Type B pancreatic cell (in vitro differentiated cells): ENCODE measurements around the gene DNAJC27. TPM values are rescaled to one million over a fixed set of nuclear protein-coding genes. Genes with fewer than 3 reads are reported as not detected.
A peak's percentile ranks its signal among the peaks of the same experiment; 100 is the strongest.

Experiments
- DNase-seq: peaks from one replicate; pipeline ENCODE4 v3.0.0; 2021; ENCODE audit warnings: mixed read lengths; ENCODE audit not compliant: unreplicated experiment; ENCODE audit errors: extremely low spot score
- H3K27ac Mint-ChIP-seq: 2 replicates; pipeline ENCODE4 v1.8.0; 2021; ENCODE audit warnings: mild to moderate bottlenecking, mixed read lengths
- H3K27me3 Mint-ChIP-seq: 2 replicates; pipeline ENCODE4 v1.8.0; 2021; ENCODE audit warnings: mixed read lengths
- H3K36me3 Mint-ChIP-seq: 2 replicates; pipeline ENCODE4 v1.8.0; 2021; ENCODE audit warnings: mixed read lengths
- H3K4me1 Mint-ChIP-seq: one replicate; pipeline ENCODE4 v1.8.0; 2021; ENCODE audit warnings: mixed read lengths; ENCODE audit not compliant: unreplicated experiment
- H3K4me3 Mint-ChIP-seq: 2 replicates; pipeline ENCODE4 v1.8.0; 2021; ENCODE audit warnings: mild to moderate bottlenecking, mixed read lengths
- H3K9me3 Mint-ChIP-seq: 2 replicates; pipeline ENCODE4 v1.8.0; 2021; ENCODE audit warnings: mixed read lengths
- total RNA-seq: library from RNA; stranded (reverse); gene quantifications from 2 replicates; pipeline ENCODE4 v1.2.1, GENCODE V29; 2021; ENCODE audit warnings: low replicate concordance
- TF ChIP-seq, protein P1 (sequence below): fragments of 200-600 bp; sonication (generic); conservative IDR thresholded peaks from 2 replicates; pipeline ENCODE4 v1.5.0; 2021; ENCODE audit warnings: antibody characterized with exemption, mild to moderate bottlenecking

DNAJC27 gene
- total RNA-seq, 1 donor from 2014 or later: 7.5 TPM

- no peak for DNase-seq
- H3K36me3 Mint-ChIP-seq: peaks cover 10% of the 10 kb centered on the region
- H3K4me3 Mint-ChIP-seq: peak overlapping the region; percentile 47
- H3K9me3 Mint-ChIP-seq: no peaks in the 10 kb centered on the region
- H3K4me1 Mint-ChIP-seq: peaks cover 23% of the 10 kb centered on the region
- H3K27ac Mint-ChIP-seq: no peak overlapping the region
- peaks cover 9% of the 10 kb centered on the region for H3K27me3 Mint-ChIP-seq
- TF ChIP-seq, protein P1, sequence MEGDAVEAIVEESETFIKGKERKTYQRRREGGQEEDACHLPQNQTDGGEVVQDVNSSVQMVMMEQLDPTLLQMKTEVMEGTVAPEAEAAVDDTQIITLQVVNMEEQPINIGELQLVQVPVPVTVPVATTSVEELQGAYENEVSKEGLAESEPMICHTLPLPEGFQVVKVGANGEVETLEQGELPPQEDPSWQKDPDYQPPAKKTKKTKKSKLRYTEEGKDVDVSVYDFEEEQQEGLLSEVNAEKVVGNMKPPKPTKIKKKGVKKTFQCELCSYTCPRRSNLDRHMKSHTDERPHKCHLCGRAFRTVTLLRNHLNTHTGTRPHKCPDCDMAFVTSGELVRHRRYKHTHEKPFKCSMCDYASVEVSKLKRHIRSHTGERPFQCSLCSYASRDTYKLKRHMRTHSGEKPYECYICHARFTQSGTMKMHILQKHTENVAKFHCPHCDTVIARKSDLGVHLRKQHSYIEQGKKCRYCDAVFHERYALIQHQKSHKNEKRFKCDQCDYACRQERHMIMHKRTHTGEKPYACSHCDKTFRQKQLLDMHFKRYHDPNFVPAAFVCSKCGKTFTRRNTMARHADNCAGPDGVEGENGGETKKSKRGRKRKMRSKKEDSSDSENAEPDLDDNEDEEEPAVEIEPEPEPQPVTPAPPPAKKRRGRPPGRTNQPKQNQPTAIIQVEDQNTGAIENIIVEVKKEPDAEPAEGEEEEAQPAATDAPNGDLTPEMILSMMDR: no peak
Measured at GRCh38 chr2:24917086-24917485, 54.7 kb downstream of the DNAJC27 start.

GRCh38 chr2:24915796-24916195 is 56.0 kb downstream of the DNAJC27 start:
- H3K4me1 Mint-ChIP-seq: peaks cover 23% of the 10 kb centered on the region
- H3K4me3 Mint-ChIP-seq: no peak overlapping the region
- no peaks in the 10 kb centered on the region for H3K9me3 Mint-ChIP-seq
- TF ChIP-seq, protein P1: no peak
- peaks cover 5% of the 10 kb centered on the region for H3K27me3 Mint-ChIP-seq
- no peak for DNase-seq
- H3K36me3 Mint-ChIP-seq: peaks cover 14% of the 10 kb centered on the region
- H3K27ac Mint-ChIP-seq: no peak overlapping the region

DNA sequence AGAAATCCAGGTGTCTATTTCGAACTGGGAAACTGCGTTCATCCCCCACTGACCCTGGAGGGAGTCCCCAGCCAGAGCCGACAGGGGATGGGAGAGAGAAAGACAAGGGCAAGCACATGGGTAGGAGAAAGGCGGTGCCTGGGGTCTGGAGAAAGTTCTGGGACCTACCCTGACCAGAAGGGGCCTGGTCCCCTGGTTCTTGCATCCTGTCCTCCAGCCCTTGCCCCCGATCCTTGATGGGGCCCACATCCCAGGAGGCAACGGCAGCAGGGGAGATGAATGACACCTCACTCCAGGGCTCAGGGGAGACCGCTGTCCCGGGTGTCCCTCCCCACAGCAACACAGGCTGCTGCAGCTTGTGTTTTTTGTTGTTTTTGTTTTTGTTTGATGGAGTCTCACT is 56.6 kb downstream of the DNAJC27 start:
- H3K27ac Mint-ChIP-seq: no peak overlapping the region
- no peak for DNase-seq
- H3K9me3 Mint-ChIP-seq: no peaks in the 10 kb centered on the region
- H3K4me3 Mint-ChIP-seq: no peak overlapping the region
- peaks cover 23% of the 10 kb centered on the region for H3K4me1 Mint-ChIP-seq
- H3K27me3 Mint-ChIP-seq: peaks cover 3% of the 10 kb centered on the region
- peaks cover 15% of the 10 kb centered on the region for H3K36me3 Mint-ChIP-seq
- TF ChIP-seq, protein P1: no peak

GRCh38 chr2:24914713-24915112 is 57.0 kb downstream of the DNAJC27 start:
- peaks cover 25% of the 10 kb centered on the region for H3K4me1 Mint-ChIP-seq
- peaks cover 3% of the 10 kb centered on the region for H3K27me3 Mint-ChIP-seq
- DNase-seq: no peak
- H3K27ac Mint-ChIP-seq: no peak overlapping the region
- TF ChIP-seq, protein P1: no peak
- no peak overlapping the region for H3K4me3 Mint-ChIP-seq
- peaks cover 3% of the 10 kb centered on the region for H3K9me3 Mint-ChIP-seq
- H3K36me3 Mint-ChIP-seq: peaks cover 20% of the 10 kb centered on the region

DNA sequence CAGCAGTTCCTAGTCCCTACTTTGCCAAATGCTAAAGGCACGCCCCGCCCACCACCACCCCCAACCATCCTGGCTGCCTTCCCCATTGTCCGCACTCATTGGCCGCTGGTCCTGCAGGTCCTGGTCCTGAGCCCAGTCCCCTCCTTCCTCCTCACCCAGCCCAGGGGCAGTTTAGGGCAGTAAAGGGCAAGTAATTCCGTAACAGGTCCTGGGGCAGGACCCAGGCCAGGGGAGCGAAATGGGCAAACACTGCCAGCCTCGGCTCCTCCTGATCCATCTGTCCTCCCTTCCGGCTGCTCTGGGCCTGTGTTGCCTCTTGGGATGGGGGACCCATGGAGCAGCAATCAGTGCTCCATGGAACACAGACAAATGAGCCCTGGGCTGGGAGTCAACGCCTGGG is 57.8 kb downstream of the DNAJC27 start:
- TF ChIP-seq, protein P1: no peak
- peaks cover 23% of the 10 kb centered on the region for H3K4me1 Mint-ChIP-seq
- H3K27me3 Mint-ChIP-seq: no peaks in the 10 kb centered on the region
- no peak overlapping the region for H3K4me3 Mint-ChIP-seq
- no peak overlapping the region for H3K27ac Mint-ChIP-seq
- H3K36me3 Mint-ChIP-seq: peaks cover 23% of the 10 kb centered on the region
- DNase-seq: no peak
- peaks cover 5% of the 10 kb centered on the region for H3K9me3 Mint-ChIP-seq

- H3K4me1 Mint-ChIP-seq: peaks cover 20% of the 10 kb centered on the region
- peaks cover 5% of the 10 kb centered on the region for H3K9me3 Mint-ChIP-seq
- H3K27ac Mint-ChIP-seq: no peak overlapping the region
- no peaks in the 10 kb centered on the region for H3K27me3 Mint-ChIP-seq
- TF ChIP-seq, protein P1: no peak
- no peak overlapping the region for H3K4me3 Mint-ChIP-seq
- H3K36me3 Mint-ChIP-seq: peaks cover 29% of the 10 kb centered on the region
- no peak for DNase-seq
Measured at GRCh38 chr2:24912986-24913385, 58.8 kb downstream of the DNAJC27 start.
